OCI-LY1 (cell line): ENCODE measurements around the gene TGFBRAP1.
"Not testable (repeated sequence)": the region's sequence is repeated elsewhere in the genome, so short reads cannot be mapped to it uniquely, and the experiment has no call there.

Experiments
- H2AFZ ChIP-seq: fragments of 200-600 bp; sonication (generic), shearing (Covaris generic); 2 replicates; pipeline ENCODE4 v1.6.0; 2014; ENCODE audit warnings: antibody characterized with exemption, mild to moderate bottlenecking, low read length
- H3F3A ChIP-seq: fragments of 200-600 bp; sonication (generic), shearing (Covaris generic); 2 replicates; pipeline ENCODE4 v1.6.0; 2014; ENCODE audit warnings: mild to moderate bottlenecking, antibody characterized with exemption, low read length, moderate library complexity; ENCODE audit not compliant: insufficient read depth
- H3K27ac ChIP-seq: fragments of 200-600 bp; sonication (generic); 2 replicates; pipeline ENCODE4 v1.5.1; 2014; ENCODE audit warnings: low read length, mixed run types, mild to moderate bottlenecking, low read depth; ENCODE audit not compliant: poor library complexity, severe bottlenecking
- H3K27me3 ChIP-seq: fragments of 200-600 bp; sonication (generic); 2 replicates; pipeline ENCODE4 v1.6.0; 2014; ENCODE audit warnings: antibody characterized with exemption, mild to moderate bottlenecking, low read length, moderate library complexity; ENCODE audit not compliant: insufficient read depth
- H3K36me3 ChIP-seq: fragments of 200-600 bp; sonication (generic); 2 replicates; pipeline ENCODE4 v1.6.1; 2014; ENCODE audit warnings: mild to moderate bottlenecking, antibody characterized with exemption, low read length, moderate library complexity, mixed read lengths; ENCODE audit not compliant: insufficient read depth
- H3K4me1 ChIP-seq: fragments of 200-600 bp; sonication (generic); 2 replicates; pipeline ENCODE4 v1.5.1; 2014; ENCODE audit warnings: mild to moderate bottlenecking, low read length, moderate library complexity; ENCODE audit not compliant: insufficient read depth, severe bottlenecking
- H3K4me2 ChIP-seq: fragments of 200-600 bp; sonication (generic), shearing (Covaris generic); 2 replicates; pipeline ENCODE4 v1.6.1; 2014; ENCODE audit warnings: low read length
- H3K4me3 ChIP-seq: fragments of 200-600 bp; sonication (generic); 2 replicates; pipeline ENCODE4 v1.5.1; 2014; ENCODE audit warnings: low read length, low read depth, mild to moderate bottlenecking, mixed read lengths; ENCODE audit not compliant: poor library complexity, severe bottlenecking
- H3K79me2 ChIP-seq: fragments of 200-600 bp; shearing (Covaris generic); 2 replicates; pipeline ENCODE4 v1.6.1; 2016; ENCODE audit warnings: mixed run types, low read length, mixed read lengths; ENCODE audit not compliant: insufficient read depth
- H3K9ac ChIP-seq: fragments of 200-600 bp; sonication (generic), shearing (Covaris generic); 2 replicates; pipeline ENCODE4 v1.6.1; 2014; ENCODE audit warnings: mild to moderate bottlenecking, low read length, mixed read lengths
- H3K9me2 ChIP-seq: fragments of 200-600 bp; sonication (generic), shearing (Covaris generic); 2 replicates; pipeline ENCODE4 v1.6.1; 2014; ENCODE audit warnings: low read depth, mild to moderate bottlenecking, low read length, mixed read lengths
- H3K9me3 ChIP-seq: fragments of 200-600 bp; shearing (Covaris generic); 2 replicates; pipeline ENCODE4 v1.6.1; 2014; ENCODE audit warnings: low read length, mixed read lengths
- H4K20me1 ChIP-seq: fragments of 200-600 bp; sonication (generic), shearing (Covaris generic); 2 replicates; pipeline ENCODE4 v1.6.0; 2016; ENCODE audit warnings: mild to moderate bottlenecking, low read length; ENCODE audit not compliant: insufficient read depth
- CTCF ChIP-seq: fragments of 200-600 bp; sonication (generic), shearing (Covaris generic); IDR thresholded peaks from 2 replicates; pipeline ENCODE4 v1.5.1; 2017; ENCODE audit warnings: mild to moderate bottlenecking, antibody characterized with exemption, low read length, moderate library complexity, mixed read lengths
- EZH2 ChIP-seq: fragments of 200-600 bp; sonication (generic), shearing (Covaris generic); IDR thresholded peaks from 2 replicates; pipeline ENCODE4 v1.8.0; 2017; ENCODE audit warnings: borderline replicate concordance, mixed run types, mild to moderate bottlenecking, antibody characterized with exemption, low read length, moderate library complexity, mixed read lengths

The TGFBRAP1 gene

DNA sequence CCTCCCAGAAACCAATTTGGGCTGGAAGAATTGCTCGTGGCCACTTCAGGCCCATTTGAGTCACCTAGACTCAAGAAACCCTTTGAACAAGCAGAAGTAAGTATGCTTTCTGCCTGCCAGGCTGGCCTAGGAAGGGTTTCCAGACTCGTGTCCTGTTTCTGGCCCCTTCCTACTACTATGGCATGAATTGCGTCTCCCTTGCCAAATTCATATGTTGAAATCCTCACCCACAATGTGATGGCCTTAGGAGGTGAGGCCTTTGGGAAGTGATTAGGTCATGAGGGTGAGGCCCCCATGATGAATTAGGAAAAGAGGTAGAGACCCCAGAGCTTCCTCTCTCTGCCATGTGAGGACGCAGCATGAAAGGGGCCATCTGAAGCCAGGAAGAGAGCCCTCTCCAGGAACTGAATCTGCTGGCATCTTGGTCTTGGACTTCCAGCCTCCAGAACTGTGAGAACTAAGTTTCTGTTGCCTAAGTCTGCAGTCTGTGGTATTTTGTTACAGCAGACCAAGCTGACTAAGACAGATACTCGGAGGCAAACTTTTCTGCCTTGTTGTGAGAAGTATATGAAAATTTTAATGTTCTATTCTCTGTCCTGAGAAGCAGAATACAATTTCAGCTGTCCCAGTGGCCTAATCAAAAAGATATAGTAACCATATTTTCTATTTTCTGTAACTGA lies 74.9 kb downstream of the TGFBRAP1 start:
- no peaks in the 10 kb centered on the region for H3K9me3 ChIP-seq
- H3K4me2 ChIP-seq = no peak overlapping the region
- TF ChIP-seq CTCF (no peak), EZH2 (no peak)
- no peaks in the 10 kb centered on the region for H3K4me1 ChIP-seq
- H3K79me2 ChIP-seq = no peaks in the 10 kb centered on the region
- H3K9me2 ChIP-seq = no peaks in the 10 kb centered on the region
- H3K36me3 ChIP-seq = no peaks in the 10 kb centered on the region
- no peak overlapping the region for H3K9ac ChIP-seq
- H3F3A ChIP-seq = no peaks in the 10 kb centered on the region
- no peaks in the 10 kb centered on the region for H3K27me3 ChIP-seq
- no peak overlapping the region for H3K27ac ChIP-seq
- H3K4me3 ChIP-seq = no peak overlapping the region
- no peak overlapping the region for H2AFZ ChIP-seq
- no peaks in the 10 kb centered on the region for H4K20me1 ChIP-seq

DNA sequence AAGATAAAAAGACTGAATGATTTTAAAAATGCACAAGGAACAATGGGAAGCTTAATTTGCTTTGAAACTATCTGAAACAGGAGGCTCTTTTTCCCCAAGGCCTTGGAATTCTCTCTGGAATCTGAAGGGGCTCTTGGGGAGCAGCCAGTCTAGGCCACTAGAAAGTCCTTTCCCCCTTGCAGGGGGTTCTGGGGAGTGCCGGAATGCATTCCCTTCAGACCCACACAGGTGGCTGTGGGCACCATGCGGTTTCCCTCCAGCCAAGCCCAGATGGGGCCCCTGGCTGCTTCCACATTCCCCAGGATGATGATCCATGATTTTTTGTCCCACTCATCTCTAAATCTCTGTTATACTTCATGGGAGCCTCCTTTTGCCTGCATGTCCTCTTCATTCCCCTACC lies 77.3 kb downstream of the TGFBRAP1 start:
- Histone ChIP-seq H3K9ac (no peak overlapping the region), H3K27me3 (no peaks in the 10 kb centered on the region), H3K36me3 (no peaks in the 10 kb centered on the region), H3K9me2 (no peaks in the 10 kb centered on the region), H3F3A (no peaks in the 10 kb centered on the region), H3K79me2 (no peaks in the 10 kb centered on the region), H3K4me1 (no peaks in the 10 kb centered on the region), H3K4me3 (no peak overlapping the region), H3K4me2 (no peak overlapping the region), H2AFZ (no peak overlapping the region), H3K27ac (no peak overlapping the region), H4K20me1 (no peaks in the 10 kb centered on the region), H3K9me3 (no peaks in the 10 kb centered on the region)
- TF ChIP-seq CTCF (no peak), EZH2 (no peak)

DNA sequence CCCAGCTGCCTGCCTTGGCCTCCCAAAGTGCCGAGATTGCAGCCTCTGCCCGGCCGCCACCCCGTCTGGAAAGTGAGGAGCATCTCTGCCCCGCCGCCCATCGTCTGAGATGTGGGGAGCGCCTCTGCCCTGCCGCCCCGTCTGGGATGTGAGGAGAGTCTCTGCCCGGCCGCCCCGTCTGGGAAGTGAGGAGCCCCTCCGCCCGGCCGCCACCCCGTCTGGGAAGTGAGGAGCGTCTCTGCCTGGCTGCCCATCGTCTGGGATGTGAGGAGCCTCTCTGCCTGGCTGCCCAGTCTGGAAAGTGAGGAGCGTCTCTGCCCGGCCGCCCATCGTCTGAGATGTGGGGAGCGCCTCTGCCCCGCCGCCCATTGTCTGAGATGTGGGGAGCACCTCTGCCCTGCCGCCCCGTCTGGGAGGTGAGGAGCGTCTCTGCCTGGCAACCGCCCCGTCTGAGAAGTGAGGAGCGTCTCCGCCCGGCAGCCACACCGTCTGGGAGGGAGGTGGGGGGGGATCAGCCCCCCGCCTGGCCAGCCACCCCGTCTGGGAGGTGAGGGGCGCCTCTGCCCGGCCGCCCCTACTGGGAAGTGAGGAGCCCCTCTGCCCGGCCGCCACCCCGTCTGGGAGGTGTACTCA lies 78.4 kb downstream of the TGFBRAP1 start:
- not testable (repeated sequence) for H3K27ac ChIP-seq, H3K27me3 ChIP-seq, H3K79me2 ChIP-seq, H3F3A ChIP-seq, H3K4me1 ChIP-seq, H3K9me3 ChIP-seq, H3K9ac ChIP-seq, H3K9me2 ChIP-seq, H3K4me2 ChIP-seq, H3K4me3 ChIP-seq, H3K36me3 ChIP-seq, H2AFZ ChIP-seq, H4K20me1 ChIP-seq

- Histone ChIP-seq H3K36me3 (no peaks in the 10 kb centered on the region), H3K4me3 (no peak overlapping the region), H3K27me3 (no peaks in the 10 kb centered on the region), H2AFZ (no peak overlapping the region), H3K27ac (no peak overlapping the region), H3K79me2 (no peaks in the 10 kb centered on the region), H3K9me3 (no peaks in the 10 kb centered on the region), H4K20me1 (no peaks in the 10 kb centered on the region), H3K4me2 (no peak overlapping the region), H3F3A (no peaks in the 10 kb centered on the region), H3K9me2 (no peaks in the 10 kb centered on the region), H3K4me1 (no peaks in the 10 kb centered on the region), H3K9ac (no peak overlapping the region)
- TF ChIP-seq EZH2 (no peak), CTCF (no peak)
Measured at GRCh38 chr2:105249891-105250290, 79.6 kb downstream of the TGFBRAP1 start.
